ENCODE data around the gene RFTN1. TPM values are rescaled to one million over a fixed set of nuclear protein-coding genes. Genes with fewer than 3 reads are reported as not detected.
A peak's percentile ranks its signal among the peaks of the same experiment; 100 is the strongest.

Gene RFTN1
- total and polyA plus RNA-seq, 10 of the 15 experiments (the other 5 are each of a cell fraction or from before 2014, with no cell fraction given), result 20.6 to 213 (median 147) TPM

DNA sequence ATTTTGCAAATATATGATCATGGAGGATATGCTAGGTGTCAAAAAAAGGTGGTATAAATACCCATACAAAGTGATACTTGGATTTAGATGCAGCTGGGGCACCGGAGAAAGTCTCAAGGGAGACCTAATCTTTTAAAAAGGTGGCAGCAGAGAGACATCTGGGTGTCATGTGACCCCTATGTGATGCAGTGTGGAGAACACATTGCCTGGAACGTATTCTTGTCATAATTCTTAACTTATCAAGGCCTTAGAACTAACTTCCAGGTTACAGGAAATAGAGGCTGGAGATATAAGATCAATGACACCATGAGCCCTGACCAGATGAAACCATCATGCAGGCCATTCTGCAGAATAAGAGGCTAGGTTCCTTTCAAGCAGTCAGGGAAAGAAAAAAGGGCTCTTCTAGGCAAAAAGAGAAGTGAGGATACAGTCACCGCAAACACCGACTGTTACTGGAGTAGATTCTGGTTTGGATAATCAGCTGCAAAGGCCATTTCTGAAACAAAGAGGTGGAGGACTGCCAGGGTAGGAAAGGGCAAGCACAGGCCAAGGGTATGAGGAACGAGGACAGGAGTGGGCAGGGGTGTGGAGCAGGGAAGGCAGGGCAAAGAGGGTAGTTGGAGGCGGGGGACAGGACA, 147.9 kb downstream of the RFTN1 start:
- no peak for FAIRE-seq
- no peaks in the 10 kb centered on the region for H3K27me3 ChIP-seq (replicated peaks in 1 of 2; ENCODE audit: control insufficient read depth in 2 of 2, insufficient read depth in 2 of 2, low read length in 1 of 2)
- no peak for ATAC-seq
- H3K4me2 ChIP-seq (ENCODE audit: control insufficient read depth, insufficient read depth), result no peak overlapping the region
- H3K4me1 ChIP-seq (ENCODE audit: control insufficient read depth, insufficient read depth, low read length), result peaks cover 12% of the 10 kb centered on the region
- H3K36me3 ChIP-seq (ENCODE audit: control insufficient read depth in 2 of 2, insufficient read depth in 2 of 2, low read length in 1 of 2), result peaks cover 25 to 45% of the 10 kb centered on the region in 2 experiments
- H2AFZ ChIP-seq (ENCODE audit: control insufficient read depth, low read depth, low read length), result no peak overlapping the region
- no peak overlapping the region for H3K27ac ChIP-seq (ENCODE audit: control insufficient read depth, insufficient read depth)
- TF ChIP-seq RAD51 (IDR thresholded peaks at IDR 0.05) (peak; percentile 48), MEF2B (IDR thresholded peaks at IDR 0.05; ENCODE audit: partially characterized antibody, poor library complexity, severe bottlenecking) (peak; percentile 16), NFYA (IDR thresholded peaks at IDR 0.05; ENCODE audit: borderline replicate concordance, low read depth, low read length) (no peak), STAT1 (conservative IDR thresholded peaks at IDR 0.05) (no peak)
- H4K20me1 ChIP-seq (ENCODE audit: control insufficient read depth, insufficient read depth), result no peaks in the 10 kb centered on the region
- no peak overlapping the region for H3K4me3 ChIP-seq
- 86% methylated on average over 6 of the region's 6 CpGs for WGBS (ENCODE audit: insufficient coverage, insufficient replicate concordance, low lambda C conversion rate, missing lambda C conversion rate)
- H3K79me2 ChIP-seq (ENCODE audit: control insufficient read depth, insufficient read depth, low read length), result peaks cover 8% of the 10 kb centered on the region
- in situ Hi-C loops (cut with MboI) (no loop called here), intact Hi-C loops (cut with micrococcal nuclease; ENCODE audit: unreplicated experiment) (no loop called here)
- H3K9me3 ChIP-seq (replicated peaks; ENCODE audit: control insufficient read depth, insufficient read depth, low read length), result no peaks in the 10 kb centered on the region
- BruUV-seq (replicated peaks), result no TSS peak
- CTCF ChIA-PET, result interaction anchor here (1.9 kb wide), 1 partner anchor 10 kb away, joined by 4 read pairs; no protein-coding TSS in a partner anchor
- H3K9ac ChIP-seq (ENCODE audit: control insufficient read depth, insufficient read depth, low read length), result no peak overlapping the region
- POLR2A ChIA-PET, result no interaction called here
- RAD21 ChIA-PET (ENCODE audit: unreplicated experiment), result no interaction called here
- SMC1A ChIA-PET (ENCODE audit: uncharacterized antibody, unreplicated experiment), result interaction anchor here (1.0 to 2.3 kb wide), 3 partner anchors 64 to 162 kb away, joined by 3 to 12 read pairs (median 5); no protein-coding TSS in a partner anchor
- DNase-seq (ENCODE audit: low read depth, low spot score), result no peak

DNA sequence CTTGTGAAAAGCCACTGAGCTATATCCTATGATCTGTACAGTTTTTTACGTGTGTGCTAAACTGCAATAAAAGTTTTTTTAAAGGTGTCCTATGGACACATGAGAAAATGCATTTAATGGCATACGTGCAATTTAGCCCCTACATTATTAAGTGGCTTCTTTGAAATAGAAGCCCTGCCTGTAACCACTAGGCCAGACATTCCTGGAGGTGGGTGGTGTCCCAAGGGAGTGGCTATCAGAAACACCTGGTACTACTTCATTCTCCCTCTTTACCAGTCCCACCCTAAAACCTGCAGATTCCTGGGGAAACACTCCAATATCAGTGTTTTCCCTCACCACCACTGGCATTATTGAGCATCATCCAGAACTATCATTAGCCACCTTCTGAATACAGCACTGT, 148.5 kb downstream of the RFTN1 start:
- no peak for FAIRE-seq
- TF ChIP-seq SUZ12 (IDR thresholded peaks at IDR 0.05; ENCODE audit: unreplicated experiment), result no peak
- TF ChIP-seq ZNF207 (IDR thresholded peaks at IDR 0.05; ENCODE audit: borderline replicate concordance), result no peak
- no peak for TF ChIP-seq SKIL (IDR thresholded peaks at IDR 0.05; ENCODE audit: low read depth, poor library complexity, severe bottlenecking)
- no peak for TF ChIP-seq ZNF274 (IDR thresholded peaks at IDR 0.05; ENCODE audit: insufficient read depth, insufficient read length)
- TF ChIP-seq CHD1 (IDR thresholded peaks at IDR 0.05; ENCODE audit: low read depth, low read length), result no peak
- TF ChIP-seq STAT3 (IDR thresholded peaks at IDR 0.05; ENCODE audit: low read depth, low read length), result no peak
- no peak for TF ChIP-seq TCF12 (IDR thresholded peaks at IDR 0.05; ENCODE audit: low read depth, low read length)
- no peak for TF ChIP-seq NR2C1 (IDR thresholded peaks at IDR 0.05)
- no peak for TF ChIP-seq CBX3 (IDR thresholded peaks at IDR 0.05; ENCODE audit: borderline replicate concordance, low read depth)
- no peak for TF ChIP-seq TCF7 (IDR thresholded peaks at IDR 0.05; ENCODE audit: borderline replicate concordance)
- no peak for TF ChIP-seq CBFB (IDR thresholded peaks at IDR 0.05; ENCODE audit: low read depth)
- TF ChIP-seq IKZF2 (IDR thresholded peaks at IDR 0.05), result no peak

More for the DNA sequence above, 148.5 kb downstream of the RFTN1 start:
- H3K4me2 ChIP-seq (ENCODE audit: control insufficient read depth, insufficient read depth), result no peak overlapping the region
- ATAC-seq (no peak), DNase-seq (ENCODE audit: low read depth, low spot score) (no peak)
- no peak overlapping the region for H3K9ac ChIP-seq (ENCODE audit: control insufficient read depth, insufficient read depth, low read length)
- ChIA-PET RAD21 (ENCODE audit: unreplicated experiment) (interaction anchor here (0.7 kb wide), 1 partner anchor 131 kb away, joined by 3 read pairs; no protein-coding TSS in a partner anchor), CTCF (interaction anchor here (1.1 to 2.0 kb wide), 4 partner anchors 10 to 315 kb away, joined by 3 to 5 read pairs (median 4); no protein-coding TSS in a partner anchor), POLR2A (no interaction called here), SMC1A (ENCODE audit: uncharacterized antibody, unreplicated experiment) (interaction anchor here (0.8 to 2.0 kb wide), 8 partner anchors 12 to 163 kb away, joined by 3 to 6 read pairs (median 3); no protein-coding TSS in a partner anchor)
- H3K36me3 ChIP-seq (ENCODE audit: control insufficient read depth in 2 of 2, insufficient read depth in 2 of 2, low read length in 1 of 2), result peaks cover 24 to 42% of the 10 kb centered on the region in 2 experiments
- no peaks in the 10 kb centered on the region for H3K27me3 ChIP-seq (replicated peaks in 1 of 2; ENCODE audit: control insufficient read depth in 2 of 2, insufficient read depth in 2 of 2, low read length in 1 of 2)
- no peaks in the 10 kb centered on the region for H4K20me1 ChIP-seq (ENCODE audit: control insufficient read depth, insufficient read depth)
- H3K79me2 ChIP-seq (ENCODE audit: control insufficient read depth, insufficient read depth, low read length), result peaks cover 4% of the 10 kb centered on the region
- H3K9me3 ChIP-seq (replicated peaks; ENCODE audit: control insufficient read depth, insufficient read depth, low read length), result no peaks in the 10 kb centered on the region
- H3K4me1 ChIP-seq (ENCODE audit: control insufficient read depth, insufficient read depth, low read length), result peaks cover 5% of the 10 kb centered on the region; the same call in 1 of the 2 replicates
- H3K27ac ChIP-seq (ENCODE audit: control insufficient read depth, insufficient read depth), result no peak overlapping the region
- intact Hi-C loops (cut with micrococcal nuclease; ENCODE audit: unreplicated experiment) (no loop called here), in situ Hi-C loops (cut with MboI) (no loop called here)
- H3K4me3 ChIP-seq, result no peak overlapping the region
- no peak overlapping the region for H2AFZ ChIP-seq (ENCODE audit: control insufficient read depth, low read depth, low read length)
- WGBS (ENCODE audit: insufficient coverage, insufficient replicate concordance, low lambda C conversion rate, missing lambda C conversion rate), result 100% methylated on average over 2 of the region's 2 CpGs
- no TSS peak for BruUV-seq (replicated peaks)
